CD4-positive, alpha-beta T cell (primary cell): ENCODE measurements around the gene HEPHL1. TPM values are rescaled to one million over a fixed set of nuclear protein-coding genes. Genes with fewer than 3 reads are reported as not detected.

Source experiments
- ATAC-seq: fragments of 200-7000 bp; cut with Tn5 transposase; one replicate; pipeline ENCODE4 v1.10.0; 2022; ENCODE audit warnings: mild to moderate bottlenecking; ENCODE audit not compliant: poor library complexity
- CTCF ChIA-PET: fragments of 350-600 bp; sonication (Branson Sonifier 250); formaldehyde crosslinking; loops from one replicate; lab custom pipeline; 2021; ENCODE audit warnings: antibody characterized with exemption, inconsistent platforms; lab: Charles Lee
- POLR2A ChIA-PET: fragments of 350-600 bp; sonication (Branson Sonifier 250); formaldehyde crosslinking; loops from one replicate; lab custom pipeline; 2021; ENCODE audit warnings: antibody characterized with exemption, inconsistent platforms; lab: Charles Lee
- DNase-seq, 14 experiments: peaks; one replicate each; pipeline ENCODE4 v3.0.0-alpha.2; 2013 to 2020; ENCODE audit warnings: mixed read lengths in 2 of 14
- H3K27ac ChIP-seq, 2 donors: one replicate each; pipeline versions ENCODE4 v1.5.1 to v1.7.0; 2013; ENCODE audit warnings: low read length in 2 of 2, low read depth in 1 of 2, mild to moderate bottlenecking in 1 of 2
- H3K27me3 ChIP-seq, 2 experiments: 1 replicate in 1 of 2; 2 replicates in 1 of 2; pipeline versions ENCODE4 v1.6.1 to v1.7.0; 2013; ENCODE audit warnings: low read length in 2 of 2, control low read depth in 1 of 2, mild to moderate bottlenecking in 1 of 2, moderate library complexity in 1 of 2; ENCODE audit not compliant: insufficient read depth in 2 of 2, control insufficient read depth in 1 of 2
- H3K36me3 ChIP-seq: one replicate; pipeline ENCODE4 v1.6.1; 2013; ENCODE audit warnings: low read length, control low read depth; ENCODE audit not compliant: insufficient read depth
- H3K4me1 ChIP-seq: one replicate; pipeline ENCODE4 v1.6.1; 2013; ENCODE audit warnings: low read length, control low read depth; ENCODE audit not compliant: insufficient read depth
- H3K4me3 ChIP-seq: one replicate; pipeline ENCODE4 v1.5.1; 2013; ENCODE audit warnings: mild to moderate bottlenecking, low read length, moderate library complexity
- H3K9me3 ChIP-seq, 2 experiments: 1 replicate in 1 of 2; 2 replicates in 1 of 2; pipeline versions ENCODE4 v1.6.1 to v1.7.0; 2013; ENCODE audit warnings: low read length in 2 of 2, mild to moderate bottlenecking in 2 of 2, control low read depth in 1 of 2, moderate library complexity in 1 of 2; ENCODE audit not compliant: control insufficient read depth in 1 of 2, insufficient read depth in 1 of 2
- H3K27ac Mint-ChIP-seq: one replicate; pipeline ENCODE4 v1.8.0; 2020; ENCODE audit warnings: mixed read lengths
- H3K27me3 Mint-ChIP-seq: one replicate; pipeline ENCODE4 v1.8.0; 2021; ENCODE audit warnings: mixed read lengths
- H3K36me3 Mint-ChIP-seq: one replicate; pipeline ENCODE4 v1.8.0; 2021; ENCODE audit warnings: low read depth, mixed read lengths
- H3K4me1 Mint-ChIP-seq: one replicate; pipeline ENCODE4 v1.8.0; 2021; ENCODE audit warnings: low read depth, mixed read lengths
- H3K4me3 Mint-ChIP-seq: one replicate; pipeline ENCODE4 v1.8.0; 2020; ENCODE audit warnings: mild to moderate bottlenecking, mixed read lengths
- H3K9me3 Mint-ChIP-seq: one replicate; pipeline ENCODE4 v1.8.0; 2020; ENCODE audit warnings: mixed read lengths
- intact Hi-C, 2 experiments: fragments of 100-400 bp; cut with DNase I in 1 of 2; cut with micrococcal nuclease in 1 of 2; formaldehyde crosslinking; loops; one replicate each; pipeline versions ENCODE4 v1.15.1 to v1.9.0; 2023 to 2025; cut with DNase I, micrococcal nuclease
- total RNA-seq, 174 experiments: library from RNA in 2 of 174; stranded (reverse) in 2 of 174; gene quantifications; one replicate each; pipeline ENCODE4 v1.2.3 and lab custom pipeline; 2021 to 2026
- TF ChIP-seq, protein P1 (sequence below): fragments of 200-600 bp; IDR thresholded peaks from one replicate; pipeline ENCODE4 v1.8.0; 2022; ENCODE audit warnings: antibody characterized with exemption, mild to moderate bottlenecking

Gene HEPHL1
- total RNA-seq, 2 experiments from 2014 or later = not detected

DNA sequence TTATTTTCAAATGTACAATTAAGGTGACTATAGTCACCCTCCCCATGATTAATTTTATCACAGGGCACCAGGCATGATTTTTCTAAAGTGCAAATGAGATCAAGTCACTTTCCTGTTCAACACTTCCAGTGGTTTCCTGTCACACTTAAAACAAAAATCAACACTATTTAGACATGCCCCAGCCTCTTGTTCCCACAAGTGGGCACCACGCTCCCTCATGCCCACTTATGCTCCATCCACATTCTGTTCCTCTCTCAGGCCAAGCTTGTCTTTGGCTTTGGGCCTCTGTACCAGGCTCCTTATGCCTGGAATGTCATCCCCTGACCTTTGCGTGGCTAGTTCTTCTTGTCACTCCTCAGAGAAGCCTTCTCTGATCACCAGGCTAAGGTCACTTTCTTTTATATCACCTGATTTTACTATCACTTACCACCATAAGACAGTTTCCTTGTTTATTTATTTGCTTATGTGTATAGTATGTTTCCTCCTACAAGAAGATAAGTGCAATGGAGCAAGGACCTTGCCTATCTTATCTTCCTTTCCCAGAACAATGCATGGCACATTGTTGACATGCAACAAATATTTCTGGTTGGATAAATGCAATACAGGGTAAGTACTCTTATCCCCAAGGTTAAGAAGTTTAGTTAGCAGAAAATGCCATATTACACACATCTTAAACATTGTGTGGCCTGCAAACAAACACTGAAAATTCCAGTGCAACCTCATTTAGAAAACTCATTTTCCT, 56.6 kb downstream of the HEPHL1 start:
- Mint-ChIP-seq H3K9me3 (no peaks in the 10 kb centered on the region), H3K4me3 (no peak overlapping the region), H3K36me3 (no peaks in the 10 kb centered on the region), H3K4me1 (no peaks in the 10 kb centered on the region), H3K27ac (no peak overlapping the region), H3K27me3 (peaks cover 12% of the 10 kb centered on the region)
- DNase-seq (no peak), ATAC-seq (no peak)
- Histone ChIP-seq H3K27me3 (no peaks in the 10 kb centered on the region), H3K36me3 (no peaks in the 10 kb centered on the region), H3K4me3 (no peak overlapping the region), H3K4me1 (no peaks in the 10 kb centered on the region), H3K27ac (no peak overlapping the region), H3K9me3 (no peaks in the 10 kb centered on the region)
- ChIA-PET CTCF (no interaction called here), POLR2A (no interaction called here)
- intact Hi-C loops = no loop called here
- TF ChIP-seq, protein P1, sequence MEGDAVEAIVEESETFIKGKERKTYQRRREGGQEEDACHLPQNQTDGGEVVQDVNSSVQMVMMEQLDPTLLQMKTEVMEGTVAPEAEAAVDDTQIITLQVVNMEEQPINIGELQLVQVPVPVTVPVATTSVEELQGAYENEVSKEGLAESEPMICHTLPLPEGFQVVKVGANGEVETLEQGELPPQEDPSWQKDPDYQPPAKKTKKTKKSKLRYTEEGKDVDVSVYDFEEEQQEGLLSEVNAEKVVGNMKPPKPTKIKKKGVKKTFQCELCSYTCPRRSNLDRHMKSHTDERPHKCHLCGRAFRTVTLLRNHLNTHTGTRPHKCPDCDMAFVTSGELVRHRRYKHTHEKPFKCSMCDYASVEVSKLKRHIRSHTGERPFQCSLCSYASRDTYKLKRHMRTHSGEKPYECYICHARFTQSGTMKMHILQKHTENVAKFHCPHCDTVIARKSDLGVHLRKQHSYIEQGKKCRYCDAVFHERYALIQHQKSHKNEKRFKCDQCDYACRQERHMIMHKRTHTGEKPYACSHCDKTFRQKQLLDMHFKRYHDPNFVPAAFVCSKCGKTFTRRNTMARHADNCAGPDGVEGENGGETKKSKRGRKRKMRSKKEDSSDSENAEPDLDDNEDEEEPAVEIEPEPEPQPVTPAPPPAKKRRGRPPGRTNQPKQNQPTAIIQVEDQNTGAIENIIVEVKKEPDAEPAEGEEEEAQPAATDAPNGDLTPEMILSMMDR = no peak

DNA sequence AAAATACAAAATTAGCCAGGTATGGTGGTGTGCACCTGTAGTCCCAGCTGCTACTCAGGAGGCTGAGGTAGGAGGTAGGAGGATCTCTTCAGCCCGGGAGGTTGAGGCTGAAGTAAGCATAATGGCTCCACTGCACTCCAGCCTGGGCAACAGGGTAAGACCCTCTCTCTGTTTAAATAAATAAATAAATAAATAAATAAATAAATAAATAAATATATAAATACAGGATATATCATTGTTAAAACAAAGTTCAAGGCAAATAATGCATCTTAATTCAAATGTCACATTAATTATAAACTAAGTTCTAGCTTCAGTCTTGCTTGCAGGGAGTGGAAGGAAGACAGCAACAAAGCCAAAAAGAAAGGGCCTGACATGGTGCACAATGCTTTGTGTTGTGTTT, 63.0 kb downstream of the HEPHL1 start:
- H3K4me3 Mint-ChIP-seq = no peak overlapping the region
- no peaks in the 10 kb centered on the region for H3K4me1 Mint-ChIP-seq
- no peaks in the 10 kb centered on the region for H3K9me3 Mint-ChIP-seq
- ChIA-PET POLR2A (no interaction called here), CTCF (no interaction called here)
- TF ChIP-seq, protein P1 = no peak
- intact Hi-C loops = no loop called here
- DNase-seq (no peak), ATAC-seq (no peak)
- no peaks in the 10 kb centered on the region for H3K4me1 ChIP-seq
- no peak overlapping the region for H3K27ac ChIP-seq
- H3K27me3 Mint-ChIP-seq = peaks cover 30% of the 10 kb centered on the region
- H3K36me3 Mint-ChIP-seq = no peaks in the 10 kb centered on the region
- H3K4me3 ChIP-seq = no peak overlapping the region
- peaks cover 0 to 4% of the 10 kb centered on the region in 2 experiments for H3K27me3 ChIP-seq
- H3K36me3 ChIP-seq = no peaks in the 10 kb centered on the region
- peaks cover 0 to 4% of the 10 kb centered on the region in 2 experiments for H3K9me3 ChIP-seq
- no peak overlapping the region for H3K27ac Mint-ChIP-seq

DNA sequence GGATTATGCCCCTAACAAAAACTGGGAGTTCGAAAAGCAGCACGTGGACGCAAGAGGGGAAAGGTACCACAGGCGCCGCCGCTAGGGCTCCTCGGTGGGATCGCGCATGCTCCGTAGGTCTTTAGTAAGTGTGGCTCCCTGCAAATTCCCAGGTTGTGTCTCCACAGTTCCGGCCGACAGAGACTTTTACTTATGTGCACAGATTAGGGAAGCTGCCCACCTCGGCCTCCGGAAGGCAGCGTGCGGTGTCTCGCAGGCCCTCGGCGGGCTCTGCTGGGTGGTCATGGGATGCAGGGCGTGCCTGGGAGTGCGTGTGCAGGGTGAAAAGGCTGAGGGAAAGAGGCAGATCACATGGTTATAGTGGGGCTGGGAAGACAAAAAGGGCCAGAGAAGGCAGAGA, 67.8 kb downstream of the HEPHL1 start:
- intact Hi-C loops = no loop called here
- no peak overlapping the region for H3K27ac ChIP-seq
- H3K27me3 Mint-ChIP-seq = peaks cover 17% of the 10 kb centered on the region
- no peaks in the 10 kb centered on the region for H3K4me1 ChIP-seq
- H3K4me3 ChIP-seq = no peak overlapping the region
- no peaks in the 10 kb centered on the region for H3K4me1 Mint-ChIP-seq
- no peaks in the 10 kb centered on the region for H3K9me3 Mint-ChIP-seq
- H3K4me3 Mint-ChIP-seq = no peak overlapping the region
- no peaks in the 10 kb centered on the region for H3K36me3 Mint-ChIP-seq
- no peak for DNase-seq
- no peak overlapping the region for H3K27ac Mint-ChIP-seq
- H3K9me3 ChIP-seq = peaks cover 0 to 4% of the 10 kb centered on the region in 2 experiments
- peaks cover 0 to 4% of the 10 kb centered on the region in 2 experiments for H3K27me3 ChIP-seq
- TF ChIP-seq, protein P1 = no peak
- POLR2A ChIA-PET = no interaction called here
- CTCF ChIA-PET = no interaction called here
- no peaks in the 10 kb centered on the region for H3K36me3 ChIP-seq
- no peak for ATAC-seq
